HFF-Myc (cell line): ENCODE data around the gene RPRD1B.

Experiments
- DNase-seq: peaks from one replicate; pipeline ENCODE4 v3.0.0-alpha.2; 2011; ENCODE audit warnings: low read depth; ENCODE audit errors: extremely low read depth
- H3K4me3 ChIP-seq: replicated peaks from 2 replicates; pipeline ENCODE4 v1.5.1; 2011; ENCODE audit warnings: low read depth, mild to moderate bottlenecking, control low read depth, low read length
- TF ChIP-seq, protein P1 (sequence below): IDR thresholded peaks from 2 replicates; pipeline ENCODE4 v1.5.1; 2012; ENCODE audit warnings: mild to moderate bottlenecking, low read depth, low read length, control low read depth; ENCODE audit errors: missing control alignments

The RPRD1B gene

DNA sequence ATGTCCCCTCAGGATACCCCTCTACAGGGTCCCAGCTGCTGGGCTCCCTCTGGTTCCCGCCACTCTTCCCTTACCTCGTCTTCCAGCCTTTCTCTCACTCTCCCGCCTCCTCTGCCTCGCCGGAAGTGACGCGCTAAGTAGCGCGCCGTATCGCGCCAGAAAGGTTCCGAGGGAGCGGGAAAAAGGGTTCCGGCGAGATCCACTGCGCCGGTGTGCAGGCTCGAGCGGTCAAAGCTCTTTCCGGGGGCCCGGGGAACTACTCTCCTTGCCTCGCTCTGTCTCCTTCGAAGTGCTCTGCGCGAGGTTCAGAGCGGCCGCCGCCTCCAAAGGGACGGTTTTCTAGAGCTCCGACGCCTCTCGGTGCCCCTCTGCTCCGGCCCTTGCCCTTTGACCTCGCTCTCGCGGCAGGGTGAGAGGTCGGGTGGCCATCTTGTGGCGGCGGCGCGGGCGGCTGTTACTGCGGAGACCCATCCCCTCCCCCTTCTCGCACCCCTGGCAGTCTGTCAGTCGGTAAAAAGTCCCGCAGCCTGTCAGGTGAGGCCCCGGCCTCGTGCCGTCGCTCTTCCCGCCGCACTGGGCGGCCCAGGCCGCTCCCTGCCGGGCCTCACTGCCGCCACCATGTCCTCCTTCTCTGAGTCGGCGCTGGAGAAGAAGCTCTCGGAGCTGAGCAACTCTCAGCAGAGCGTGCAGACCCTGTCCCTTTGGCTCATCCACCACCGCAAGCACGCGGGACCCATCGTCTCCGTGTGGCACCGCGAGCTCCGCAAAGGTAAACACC is at the start of gene RPRD1B, which contains the start of gene TTI1:
Gene RPRD1B, plus strand, starts transcription at position 417 of the 778 bp plus-strand sequence. Its CDS starts 202 bp downstream, at position 619.
Gene TTI1, minus strand, starts transcription at position 127 of the 778 bp plus-strand sequence. CDS start 19,640 bp downstream, outside the sequence.
- peak; percentile 46 for DNase-seq
- peak within 1 kb of the TSS; percentile 82 for H3K4me3 ChIP-seq
- TF ChIP-seq, protein P1, sequence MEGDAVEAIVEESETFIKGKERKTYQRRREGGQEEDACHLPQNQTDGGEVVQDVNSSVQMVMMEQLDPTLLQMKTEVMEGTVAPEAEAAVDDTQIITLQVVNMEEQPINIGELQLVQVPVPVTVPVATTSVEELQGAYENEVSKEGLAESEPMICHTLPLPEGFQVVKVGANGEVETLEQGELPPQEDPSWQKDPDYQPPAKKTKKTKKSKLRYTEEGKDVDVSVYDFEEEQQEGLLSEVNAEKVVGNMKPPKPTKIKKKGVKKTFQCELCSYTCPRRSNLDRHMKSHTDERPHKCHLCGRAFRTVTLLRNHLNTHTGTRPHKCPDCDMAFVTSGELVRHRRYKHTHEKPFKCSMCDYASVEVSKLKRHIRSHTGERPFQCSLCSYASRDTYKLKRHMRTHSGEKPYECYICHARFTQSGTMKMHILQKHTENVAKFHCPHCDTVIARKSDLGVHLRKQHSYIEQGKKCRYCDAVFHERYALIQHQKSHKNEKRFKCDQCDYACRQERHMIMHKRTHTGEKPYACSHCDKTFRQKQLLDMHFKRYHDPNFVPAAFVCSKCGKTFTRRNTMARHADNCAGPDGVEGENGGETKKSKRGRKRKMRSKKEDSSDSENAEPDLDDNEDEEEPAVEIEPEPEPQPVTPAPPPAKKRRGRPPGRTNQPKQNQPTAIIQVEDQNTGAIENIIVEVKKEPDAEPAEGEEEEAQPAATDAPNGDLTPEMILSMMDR, result no peak

GRCh38 chr20:37984018-37984785 is 49.3 kb upstream of the RPRD1B start:
- H3K4me3 ChIP-seq, result no peak overlapping the region
- no peak for DNase-seq
- TF ChIP-seq, protein P1, result no peak

DNA sequence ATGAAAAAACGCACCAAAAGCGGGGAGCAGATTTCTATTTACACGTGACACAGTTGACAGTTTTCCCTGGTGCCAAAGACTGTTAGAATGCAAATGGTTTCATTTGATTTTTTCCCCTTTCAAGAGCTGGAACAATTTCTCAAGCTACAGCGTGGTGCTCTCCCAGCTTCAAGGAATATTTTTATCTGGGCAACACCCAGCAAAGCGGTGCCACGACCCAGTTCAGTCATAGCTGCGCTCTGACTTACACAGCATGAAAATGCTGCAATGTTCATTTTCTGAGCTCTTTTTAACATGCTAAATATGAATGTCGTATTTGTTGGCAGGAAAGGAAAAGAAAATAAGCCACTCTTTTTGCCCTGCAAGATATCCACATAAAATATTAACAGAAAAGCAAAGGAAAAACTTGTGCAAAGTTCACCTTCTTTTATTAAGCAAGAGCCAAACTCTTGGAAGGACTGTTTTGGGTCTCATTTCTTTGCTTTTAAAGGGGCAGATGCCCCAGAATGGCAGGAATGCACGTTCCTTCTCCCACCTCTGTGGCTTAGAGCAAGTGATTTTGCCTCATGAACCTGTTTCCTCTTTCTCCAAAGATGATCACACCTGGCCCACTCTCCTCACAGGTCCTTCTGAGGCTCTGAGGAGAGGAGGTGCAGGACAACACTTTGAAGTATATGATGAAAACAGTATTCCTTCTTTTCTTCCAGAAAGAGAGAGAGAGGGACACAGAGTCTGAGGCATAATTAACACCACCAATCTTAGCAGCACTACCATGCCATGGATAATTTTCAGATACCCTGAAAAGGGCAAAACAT is 47.3 kb upstream of the RPRD1B start:
- H3K4me3 ChIP-seq, result no peak overlapping the region
- TF ChIP-seq, protein P1, result no peak
- DNase-seq, result no peak

GRCh38 chr20:37986873-37987601 is 46.5 kb upstream of the RPRD1B start:
- no peak overlapping the region for H3K4me3 ChIP-seq
- TF ChIP-seq, protein P1, result no peak
- DNase-seq, result no peak

DNA sequence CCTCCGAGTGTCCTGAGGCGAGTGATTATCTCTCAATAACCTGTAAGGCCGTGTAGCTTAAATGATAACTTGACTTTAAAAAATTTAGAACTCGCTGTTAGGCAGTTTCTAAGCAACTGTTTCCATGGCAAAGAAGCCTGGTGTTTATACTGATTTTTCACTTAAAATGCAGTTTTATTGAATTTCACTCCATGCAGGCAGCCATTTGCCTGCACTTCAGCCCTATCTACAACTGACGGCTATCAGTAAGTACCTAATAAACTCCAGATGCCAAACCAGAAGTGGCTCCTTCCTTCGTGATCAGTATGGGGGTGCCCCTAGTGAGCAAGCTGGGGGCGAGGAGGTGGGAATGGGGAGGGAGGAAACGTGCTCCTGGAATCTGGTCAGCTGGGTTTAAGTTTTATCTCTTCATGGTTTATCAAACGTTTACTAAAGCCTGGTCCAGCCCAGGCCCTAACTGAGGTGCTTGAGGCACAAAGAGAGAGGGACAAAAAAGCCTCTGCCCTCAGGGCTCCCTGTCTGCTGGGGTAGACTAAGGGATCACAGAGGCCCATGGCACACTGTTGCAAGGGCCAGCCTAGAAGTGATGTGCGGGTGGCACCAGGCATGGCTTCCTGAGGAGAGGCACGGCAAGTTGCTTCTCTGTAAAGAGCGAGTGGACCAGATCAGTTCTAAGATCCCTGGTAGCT is 45.8 kb upstream of the RPRD1B start:
- H3K4me3 ChIP-seq, result no peak overlapping the region
- DNase-seq, result no peak
- TF ChIP-seq, protein P1, result no peak
